Calu3 (cell line): ENCODE measurements around the gene RGS12. TPM values are rescaled to one million over a fixed set of nuclear protein-coding genes. Genes with fewer than 3 reads are reported as not detected.

ENCODE experiments used
- BruUV-seq: library from RNA; stranded (reverse); fragments of 400-500 nt; replicated peaks from 2 replicates; lab custom pipeline; 2021; lab: Mats Ljungman, UMichigan
- CTCF ChIA-PET: fragments of 300-600 bp; sonication (Branson Sonifier 250); formaldehyde crosslinking; loops from one replicate; lab custom pipeline; 2022; ENCODE audit warnings: antibody characterized with exemption; lab: Charles Lee
- DNase-seq: peaks from one replicate; pipeline ENCODE4 v3.0.0; 2022
- H3K27ac Mint-ChIP-seq: one replicate; pipeline ENCODE4 v1.8.0; 2022; ENCODE audit warnings: mixed read lengths; ENCODE audit not compliant: unreplicated experiment
- H3K27me3 Mint-ChIP-seq: one replicate; pipeline ENCODE4 v1.8.0; 2022; ENCODE audit warnings: mixed read lengths; ENCODE audit not compliant: unreplicated experiment
- H3K36me3 Mint-ChIP-seq: one replicate; pipeline ENCODE4 v1.8.0; 2022; ENCODE audit warnings: mild to moderate bottlenecking, moderate library complexity, mixed read lengths; ENCODE audit not compliant: insufficient read depth, unreplicated experiment
- H3K4me1 Mint-ChIP-seq: one replicate; pipeline ENCODE4 v1.8.0; 2022; ENCODE audit warnings: mild to moderate bottlenecking, low read depth, mixed read lengths; ENCODE audit not compliant: unreplicated experiment
- H3K4me3 Mint-ChIP-seq: one replicate; pipeline ENCODE4 v1.8.0; 2022; ENCODE audit warnings: mild to moderate bottlenecking, low read depth, moderate library complexity, mixed read lengths; ENCODE audit not compliant: unreplicated experiment
- H3K9me3 Mint-ChIP-seq: one replicate; pipeline ENCODE4 v1.8.0; 2022; ENCODE audit warnings: low read depth, mixed read lengths; ENCODE audit not compliant: unreplicated experiment
- CTCF ChIP-seq: fragments of 200-600 bp; IDR thresholded peaks from one replicate; pipeline ENCODE4 v1.8.0; 2022; ENCODE audit warnings: antibody characterized with exemption; ENCODE audit not compliant: unreplicated experiment
- intact Hi-C: fragments of 100-400 bp; cut with micrococcal nuclease; formaldehyde crosslinking; loops from one replicate; pipeline ENCODE4 v1.10.0; 2022; ENCODE audit not compliant: unreplicated experiment
- total RNA-seq: library from RNA; stranded (reverse); gene quantifications from 2 replicates; pipeline ENCODE4 v1.2.3, GENCODE V29; 2022

Gene RGS12
- total RNA-seq, 1 experiment from 2014 or later = 13.9 TPM

GRCh38 chr4:3339577-3339976, 46.8 kb downstream of the RGS12 start:
- intact Hi-C loops = no loop called here
- Mint-ChIP-seq H3K27ac (no peak overlapping the region), H3K27me3 (no peaks in the 10 kb centered on the region), H3K4me3 (no peak overlapping the region), H3K9me3 (no peaks in the 10 kb centered on the region), H3K36me3 (peaks cover 4% of the 10 kb centered on the region), H3K4me1 (no peaks in the 10 kb centered on the region)
- no peak for TF ChIP-seq CTCF
- CTCF ChIA-PET = interaction anchor here (0.6 kb wide), 1 partner anchor 246 kb away, joined by 3 read pairs; no protein-coding TSS in a partner anchor
- BruUV-seq = no TSS peak
- no peak for DNase-seq

- intact Hi-C loops = no loop called here
- H3K36me3 Mint-ChIP-seq = peaks cover 4% of the 10 kb centered on the region
- CTCF ChIA-PET = no interaction called here
- no peaks in the 10 kb centered on the region for H3K9me3 Mint-ChIP-seq
- no peaks in the 10 kb centered on the region for H3K4me1 Mint-ChIP-seq
- DNase-seq = no peak
- no TSS peak for BruUV-seq
- H3K4me3 Mint-ChIP-seq = no peak overlapping the region
- no peak overlapping the region for H3K27ac Mint-ChIP-seq
- H3K27me3 Mint-ChIP-seq = no peaks in the 10 kb centered on the region
- TF ChIP-seq CTCF = no peak
Measured at GRCh38 chr4:3340038-3340699, 47.3 kb downstream of the RGS12 start.

GRCh38 chr4:3340700-3341083, 47.9 kb downstream of the RGS12 start:
- Mint-ChIP-seq H3K27ac (no peak overlapping the region), H3K27me3 (no peaks in the 10 kb centered on the region), H3K9me3 (no peaks in the 10 kb centered on the region), H3K4me1 (no peaks in the 10 kb centered on the region), H3K36me3 (peaks cover 4% of the 10 kb centered on the region), H3K4me3 (no peak overlapping the region)
- CTCF ChIA-PET = no interaction called here
- BruUV-seq = no TSS peak
- intact Hi-C loops = no loop called here
- no peak for DNase-seq
- no peak for TF ChIP-seq CTCF

- no peak for TF ChIP-seq CTCF
- no TSS peak for BruUV-seq
- DNase-seq = no peak
- no peak overlapping the region for H3K4me3 Mint-ChIP-seq
- H3K36me3 Mint-ChIP-seq = peaks cover 4% of the 10 kb centered on the region
- H3K9me3 Mint-ChIP-seq = no peaks in the 10 kb centered on the region
- H3K27me3 Mint-ChIP-seq = no peaks in the 10 kb centered on the region
- no peak overlapping the region for H3K27ac Mint-ChIP-seq
- CTCF ChIA-PET = no interaction called here
- intact Hi-C loops = no loop called here
- no peaks in the 10 kb centered on the region for H3K4me1 Mint-ChIP-seq
Measured at GRCh38 chr4:3341760-3342159, 48.9 kb downstream of the RGS12 start.
